Measurements from ENCODE around the gene FOXJ1.

FOXJ1 gene

GRCh38 chr17:76092526-76093413 lies 48.3 kb downstream of the FOXJ1 start:
- no peak for DNase-seq (ENCODE audit: low spot score)
- H3K27ac ChIP-seq: peak overlapping the region; percentile 5
- CTCF ChIA-PET: interaction anchor here (0.5 to 0.6 kb wide), 2 partner anchors 9 to 179 kb away, joined by 3 to 4 read pairs; no protein-coding TSS in a partner anchor
- POLR2A ChIA-PET (ENCODE audit: low non-redundant PET): no interaction called here
- TF ChIP-seq CTCF (conservative IDR thresholded peaks at IDR 0.05; ENCODE audit: low read depth): no peak

GRCh38 chr17:76091526-76092286 lies 49.3 kb downstream of the FOXJ1 start:
- POLR2A ChIA-PET (ENCODE audit: low non-redundant PET): no interaction called here
- DNase-seq (ENCODE audit: low spot score): no peak
- no peak for TF ChIP-seq CTCF (conservative IDR thresholded peaks at IDR 0.05; ENCODE audit: low read depth)
- no peak overlapping the region for H3K27ac ChIP-seq
- CTCF ChIA-PET: interaction anchor here (0.6 kb wide), 1 partner anchor 8 kb away, joined by 4 read pairs; no protein-coding TSS in a partner anchor

- DNase-seq (ENCODE audit: low spot score): no peak
- ChIA-PET CTCF (interaction anchor here (0.5 kb wide), 1 partner anchor 13 kb away, joined by 10 read pairs; no protein-coding TSS in a partner anchor), POLR2A (ENCODE audit: low non-redundant PET) (no interaction called here)
- TF ChIP-seq CTCF (conservative IDR thresholded peaks at IDR 0.05; ENCODE audit: low read depth): no peak
- H3K27ac ChIP-seq: peak overlapping the region; percentile 13; the same call in 1 of the 2 replicates
Measured at GRCh38 chr17:76090517-76091129, 50.4 kb downstream of the FOXJ1 start.

GRCh38 chr17:76089680-76090516 lies 51.1 kb downstream of the FOXJ1 start:
- no peak for TF ChIP-seq CTCF (conservative IDR thresholded peaks at IDR 0.05; ENCODE audit: low read depth)
- ChIA-PET CTCF (interaction anchor here (0.5 kb wide), 1 partner anchor 12 kb away, joined by 10 read pairs; no protein-coding TSS in a partner anchor), POLR2A (ENCODE audit: low non-redundant PET) (no interaction called here)

GRCh38 chr17:76088868-76089576 lies 52.0 kb downstream of the FOXJ1 start:
- ChIA-PET CTCF (interaction anchor here (1.2 kb wide), 1 partner anchor 93 kb away, joined by 3 read pairs; no protein-coding TSS in a partner anchor), POLR2A (ENCODE audit: low non-redundant PET) (interaction anchor here (0.6 kb wide), 1 partner anchor 11 kb away, joined by 5 read pairs; no protein-coding TSS in a partner anchor)
- DNase-seq (ENCODE audit: low spot score): no peak
- H3K27ac ChIP-seq: no peak overlapping the region
- no peak for TF ChIP-seq CTCF (conservative IDR thresholded peaks at IDR 0.05; ENCODE audit: low read depth)

More at GRCh38 chr17:76089680-76090516, 51.1 kb downstream of the FOXJ1 start:
- peak overlapping the region; percentile 13; the same call in 1 of the 2 replicates for H3K27ac ChIP-seq
- no peak for DNase-seq (ENCODE audit: low spot score)
